ENCODE data around the gene TMC2.

DNA sequence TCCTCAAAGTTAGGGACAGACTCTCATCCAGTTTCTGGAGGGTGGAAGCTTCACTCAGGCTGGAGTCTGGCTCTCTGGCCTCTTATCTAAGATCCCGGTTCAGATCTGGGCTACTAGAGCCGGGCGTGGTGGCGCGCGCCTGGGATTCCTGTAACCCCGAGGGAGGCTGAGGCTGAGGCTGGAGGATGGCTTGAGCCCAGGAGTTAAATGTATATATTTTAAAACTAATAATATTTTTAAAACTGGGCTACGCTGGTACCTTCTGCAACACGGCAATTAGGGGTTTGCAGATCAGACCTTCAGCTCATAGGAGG is 26.9 kb upstream of the TMC2 start:
- no peak for TF ChIP-seq USF2 (CRISPR knock-in tag; IDR thresholded peaks at IDR 0.05)
- no peak for TF ChIP-seq CTCF (IDR thresholded peaks at IDR 0.05)
- TF ChIP-seq, protein P1, sequence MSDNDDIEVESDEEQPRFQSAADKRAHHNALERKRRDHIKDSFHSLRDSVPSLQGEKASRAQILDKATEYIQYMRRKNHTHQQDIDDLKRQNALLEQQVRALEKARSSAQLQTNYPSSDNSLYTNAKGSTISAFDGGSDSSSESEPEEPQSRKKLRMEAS (CRISPR knock-in tag; IDR thresholded peaks at IDR 0.05), result no peak
- TF ChIP-seq SP1 (CRISPR knock-in tag; conservative IDR thresholded peaks at IDR 0.05), result no peak
- TF ChIP-seq TEAD4 (CRISPR knock-in tag; IDR thresholded peaks at IDR 0.05), result no peak
- TF ChIP-seq IRF1 (CRISPR knock-in tag; IDR thresholded peaks at IDR 0.05), result no peak
- no peak for TF ChIP-seq ZBTB21 (CRISPR knock-in tag; IDR thresholded peaks at IDR 0.05; ENCODE audit: borderline replicate concordance)
- no peak for TF ChIP-seq CREB1 (CRISPR knock-in tag; IDR thresholded peaks at IDR 0.05)
- TF ChIP-seq FOXP1 (CRISPR knock-in tag; IDR thresholded peaks at IDR 0.05; ENCODE audit: borderline replicate concordance), result no peak
- TF ChIP-seq SMAD3 (CRISPR knock-in tag; IDR thresholded peaks at IDR 0.05; ENCODE audit: borderline replicate concordance), result no peak
- TF ChIP-seq, protein P2, sequence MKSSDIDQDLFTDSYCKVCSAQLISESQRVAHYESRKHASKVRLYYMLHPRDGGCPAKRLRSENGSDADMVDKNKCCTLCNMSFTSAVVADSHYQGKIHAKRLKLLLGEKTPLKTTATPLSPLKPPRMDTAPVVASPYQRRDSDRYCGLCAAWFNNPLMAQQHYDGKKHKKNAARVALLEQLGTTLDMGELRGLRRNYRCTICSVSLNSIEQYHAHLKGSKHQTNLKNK (CRISPR knock-in tag; IDR thresholded peaks at IDR 0.05), result no peak

All from WTC11 (cell line).